HG02981 (cell line): ENCODE results near the gene AHSP.
A peak's percentile ranks its signal among the peaks of the same experiment; 100 is the strongest.
"Not testable (repeated sequence)": the region's sequence is repeated elsewhere in the genome, so short reads cannot be mapped to it uniquely, and the experiment has no call there.

Experiments used
- ATAC-seq: cut with Tn5 transposase; IDR thresholded peaks from one replicate; pipeline ENCODE4 v1.9.1; 2021; ENCODE audit warnings: mild to moderate bottlenecking, moderate library complexity; ENCODE audit not compliant: unreplicated experiment

Gene AHSP

GRCh38 chr16:31499928-31500327 lies 27.8 kb upstream of the AHSP start:
- ATAC-seq = no peak

GRCh38 chr16:31501226-31501965 lies 26.3 kb upstream of the AHSP start:
- ATAC-seq = no peak

GRCh38 chr16:31501966-31502348 lies 25.7 kb upstream of the AHSP start:
- ATAC-seq = no peak

GRCh38 chr16:31502981-31503380 lies 24.7 kb upstream of the AHSP start:
- no peak for ATAC-seq

- not testable (repeated sequence) for ATAC-seq
Observed at GRCh38 chr16:31503555-31503954, 24.1 kb upstream of the AHSP start.

GRCh38 chr16:31504159-31504558 lies 23.5 kb upstream of the AHSP start:
- no peak for ATAC-seq

GRCh38 chr16:31505483-31505882 lies 22.2 kb upstream of the AHSP start:
- peak; percentile 42 for ATAC-seq

GRCh38 chr16:31507617-31507928 lies 20.1 kb upstream of the AHSP start:
- no peak for ATAC-seq

GRCh38 chr16:31507929-31508705 lies 19.6 kb upstream of the AHSP start, which contains the start of gene RUSF1:
RUSF1 (minus strand) TSS chr16:31508391; CDS start chr16:31508373, 18 bp downstream.
- peak; percentile 88 for ATAC-seq

GRCh38 chr16:31508706-31509195 lies 18.9 kb upstream of the AHSP start:
- ATAC-seq = no peak

GRCh38 chr16:31513126-31513525 lies 14.6 kb upstream of the AHSP start:
- ATAC-seq = no peak

GRCh38 chr16:31513884-31514283 lies 13.8 kb upstream of the AHSP start:
- no peak for ATAC-seq

- ATAC-seq = no peak
Observed at GRCh38 chr16:31517800-31518402, 9.8 kb upstream of the AHSP start.

- ATAC-seq = no peak
Observed at GRCh38 chr16:31519759-31520431, 7.8 kb upstream of the AHSP start.

- no peak for ATAC-seq
Observed at GRCh38 chr16:31521368-31521767, 6.3 kb upstream of the AHSP start.

- no peak for ATAC-seq
Observed at GRCh38 chr16:31522071-31522470, 5.6 kb upstream of the AHSP start.

- ATAC-seq = not testable (repeated sequence)
Observed at GRCh38 chr16:31523768-31524167, 3.9 kb upstream of the AHSP start.

- ATAC-seq = no peak
Observed at GRCh38 chr16:31525113-31525512, 2.6 kb upstream of the AHSP start.

- ATAC-seq = no peak
Observed at GRCh38 chr16:31528523-31529107, 915 bp downstream of the AHSP start.

- ATAC-seq = no peak
Observed at GRCh38 chr16:31529108-31529936, 1.6 kb downstream of the AHSP start.
